Head of caudate nucleus (tissue), 42 donors: ENCODE results near the gene MAN1B1.
"Not testable (repeated sequence)": the region's sequence is repeated elsewhere in the genome, so short reads cannot be mapped to it uniquely, and the experiment has no call there.

Experiments used
- DNase-seq, 42 donors: peaks; one replicate each; pipeline versions ENCODE4 v3.0.0 to v3.0.0-alpha.2; 2020 to 2021; ENCODE audit warnings: mixed read lengths in 7 of 42
- intact Hi-C: fragments of 100-400 bp; cut with DNase I; formaldehyde crosslinking; loops from one replicate; pipeline ENCODE4 v1.15.0; 2022

The MAN1B1 gene

GRCh38 chr9:137114613-137115393 is 28.0 kb downstream of the MAN1B1 start, which contains the start of gene DPP7:
Gene DPP7 (minus strand): TSS chr9:137114733. CDS start chr9:137114713, 20 bp downstream.
- intact Hi-C loops = loop anchor here (5.0 kb wide), 1 partner anchor 112 kb away; the partner anchor contains the start of genes CYSRT1 and RNF224

GRCh38 chr9:137115394-137116026 is 28.7 kb downstream of the MAN1B1 start:
- DNase-seq = no peak
- intact Hi-C loops = loop anchor here (5.0 kb wide), 1 partner anchor 112 kb away; the partner anchor contains the start of genes CYSRT1 and RNF224

More at GRCh38 chr9:137114613-137115393, 28.0 kb downstream of the MAN1B1 start, which contains the start of gene DPP7:
- DNase-seq = peak; percentile 38 to 94 (median 88)

GRCh38 chr9:137116027-137116507 is 29.3 kb downstream of the MAN1B1 start:
- intact Hi-C loops = loop anchor here (5.0 kb wide), 1 partner anchor 111 kb away; the partner anchor contains the start of genes CYSRT1 and RNF224
- no peak for DNase-seq

- intact Hi-C loops = loop anchor here (5.0 kb wide), 1 partner anchor 111 kb away; the partner anchor contains the start of genes CYSRT1 and RNF224
- DNase-seq = peak in 16 of 42 donors; percentile 33 to 72 (median 56)
These were observed 29.9 kb downstream of the MAN1B1 start for GRCh38 chr9:137116728-137117127.

- intact Hi-C loops = loop anchor here (5.0 kb wide), 1 partner anchor 110 kb away; the partner anchor contains the start of genes CYSRT1 and RNF224
- no peak for DNase-seq
These were observed 30.5 kb downstream of the MAN1B1 start for GRCh38 chr9:137117269-137117731.

- DNase-seq = peak in 2 of 42 donors; percentile 25 to 34
- intact Hi-C loops = loop anchor here (5.0 kb wide), 1 partner anchor 109 kb away; the partner anchor contains the start of genes CYSRT1 and RNF224
These were observed 31.4 kb downstream of the MAN1B1 start for GRCh38 chr9:137118092-137118603.

- intact Hi-C loops = loop anchor here (10.0 kb wide), 1 partner anchor 63 kb away; the partner anchor contains the start of genes ANAPC2 and SSNA1
- DNase-seq = not testable (repeated sequence)
These were observed 35.4 kb downstream of the MAN1B1 start for GRCh38 chr9:137121927-137122795.

- intact Hi-C loops = loop anchor here (10.0 kb wide), 1 partner anchor 62 kb away; the partner anchor contains the start of genes ANAPC2 and SSNA1
- DNase-seq = not testable (repeated sequence)
These were observed 36.1 kb downstream of the MAN1B1 start for GRCh38 chr9:137122796-137123467.

GRCh38 chr9:137123468-137123837 is 36.7 kb downstream of the MAN1B1 start:
- intact Hi-C loops = loop anchor here (10.0 kb wide), 1 partner anchor 61 kb away; the partner anchor contains the start of genes ANAPC2 and SSNA1
- no peak for DNase-seq

- intact Hi-C loops = loop anchor here (10.0 kb wide), 1 partner anchor 61 kb away; the partner anchor contains the start of genes ANAPC2 and SSNA1
- not testable (repeated sequence) for DNase-seq
These were observed 37.2 kb downstream of the MAN1B1 start for GRCh38 chr9:137123952-137124462.

- intact Hi-C loops = loop anchor here (10.0 kb wide), 1 partner anchor 58 kb away; the partner anchor contains the start of genes ANAPC2 and SSNA1
These were observed 40.0 kb downstream of the MAN1B1 start for GRCh38 chr9:137126786-137127185.

GRCh38 chr9:137127301-137128157 is 40.7 kb downstream of the MAN1B1 start:
- DNase-seq = no peak
- intact Hi-C loops = loop anchor here (10.0 kb wide), 1 partner anchor 57 kb away; the partner anchor contains the start of genes ANAPC2 and SSNA1

More at GRCh38 chr9:137126786-137127185, 40.0 kb downstream of the MAN1B1 start:
- DNase-seq = no peak

GRCh38 chr9:137128158-137128861 is 41.5 kb downstream of the MAN1B1 start:
- DNase-seq = no peak
- intact Hi-C loops = loop anchor here (10.0 kb wide), 1 partner anchor 56 kb away; the partner anchor contains the start of genes ANAPC2 and SSNA1

- intact Hi-C loops = loop anchor here (10.0 kb wide), 1 partner anchor 56 kb away; the partner anchor contains the start of genes ANAPC2 and SSNA1
These were observed 42.2 kb downstream of the MAN1B1 start for GRCh38 chr9:137128862-137129455.

More at GRCh38 chr9:137128862-137129455, 42.2 kb downstream of the MAN1B1 start:
- no peak for DNase-seq
